Measurements from ENCODE around the gene ACOXL. TPM values are rescaled to one million over a fixed set of nuclear protein-coding genes. Genes with fewer than 3 reads are reported as not detected.

The ACOXL gene
- total and polyA plus RNA-seq, 2 donors (not counting 3 experiments of a cell fraction or from before 2014, with no cell fraction given): not detected

- ChIA-PET CTCF (no interaction called here), POLR2A (no interaction called here)
- DNase-seq (ENCODE audit: low read depth, low spot score): no peak
- no peak overlapping the region for H3K9ac ChIP-seq (replicated peaks; ENCODE audit: extremely low read depth, insufficient read depth, low read length)
- no TSS peak for BruUV-seq (replicated peaks)
- no peaks in the 10 kb centered on the region for H3K36me3 ChIP-seq (ENCODE audit: control insufficient read depth in 2 of 2, extremely low read depth in 1 of 2, insufficient read depth in 2 of 2, low read length in 2 of 2)
- H3K9me3 ChIP-seq (replicated peaks; ENCODE audit: control insufficient read depth, insufficient read depth, low read length): no peaks in the 10 kb centered on the region
- dilution Hi-C loops (cut with MboI; ENCODE audit: extremely low pct_ligation_motif_present, low sequenced_read_pairs) (no loop called here), intact Hi-C loops (cut with micrococcal nuclease) (no loop called here)
- H3K9me1 ChIP-seq (replicated peaks; ENCODE audit: control insufficient read depth, extremely low read depth, insufficient read depth, low read length): no peaks in the 10 kb centered on the region
- H3K4me1 ChIP-seq (ENCODE audit: control insufficient read depth, extremely low read depth, insufficient read depth, low read length): no peaks in the 10 kb centered on the region
- TF ChIP-seq GATA2 (IDR thresholded peaks at IDR 0.05; ENCODE audit: insufficient read depth, insufficient read length, low read depth, low read length) (no peak), POLR2A (IDR thresholded peaks at IDR 0.05; ENCODE audit: low read depth, low read length) (no peak), EZH2 (IDR thresholded peaks at IDR 0.05; ENCODE audit: borderline replicate concordance, low read depth, low read length, severe bottlenecking) (no peak), POLR2AphosphoS5 (IDR thresholded peaks at IDR 0.05; ENCODE audit: insufficient read depth, low read depth, low read length) (no peak), FOS (IDR thresholded peaks at IDR 0.05; ENCODE audit: borderline replicate concordance, insufficient read depth, low read length) (no peak), CTCF (IDR thresholded peaks at IDR 0.05; ENCODE audit: extremely low read depth in 1 of 2, insufficient read depth in 1 of 2, low read depth in 1 of 2, low read length in 2 of 2) (no peak), MYC (IDR thresholded peaks at IDR 0.05; ENCODE audit: low read depth, low read length) (no peak), MAX (IDR thresholded peaks at IDR 0.05; ENCODE audit: insufficient read depth, insufficient read length) (no peak), JUN (IDR thresholded peaks at IDR 0.05; ENCODE audit: borderline replicate concordance, insufficient read depth, insufficient read length, low read depth) (no peak)
- no peak overlapping the region for H3K4me2 ChIP-seq (ENCODE audit: insufficient read depth, low read length)
- no peak overlapping the region for H2AFZ ChIP-seq (ENCODE audit: low read depth, low read length)
- H3K27me3 ChIP-seq (ENCODE audit: control insufficient read depth in 2 of 2, insufficient read depth in 2 of 2, low read length in 2 of 2): peaks cover 8 to 17% of the 10 kb centered on the region in 2 experiments
- no peak overlapping the region for H3K4me3 ChIP-seq (replicated peaks in 1 of 3; ENCODE audit: insufficient read depth in 1 of 3, low read depth in 1 of 3, low read length in 3 of 3)
- FAIRE-seq: no peak
- H3K79me2 ChIP-seq (ENCODE audit: control insufficient read depth, insufficient read depth, low read length): no peaks in the 10 kb centered on the region
- no peak overlapping the region for H3K27ac ChIP-seq (ENCODE audit: insufficient read depth, low read depth, low read length)
- H4K20me1 ChIP-seq (replicated peaks; ENCODE audit: control insufficient read depth, extremely low read depth, insufficient read depth, low read length): no peaks in the 10 kb centered on the region
Observed at GRCh38 chr2:110983133-110983532, 250.8 kb downstream of the ACOXL start.
